ENCODE results near the gene RIMBP3C. TPM values are rescaled to one million over a fixed set of nuclear protein-coding genes. Genes with fewer than 3 reads are reported as not detected.
"Not testable (repeated sequence)": the region's sequence is repeated elsewhere in the genome, so short reads cannot be mapped to it uniquely, and the experiment has no call there.

The RIMBP3C gene
- total RNA-seq, 2 donors from 2014 or later = 0.25 to 0.33 TPM

DNA sequence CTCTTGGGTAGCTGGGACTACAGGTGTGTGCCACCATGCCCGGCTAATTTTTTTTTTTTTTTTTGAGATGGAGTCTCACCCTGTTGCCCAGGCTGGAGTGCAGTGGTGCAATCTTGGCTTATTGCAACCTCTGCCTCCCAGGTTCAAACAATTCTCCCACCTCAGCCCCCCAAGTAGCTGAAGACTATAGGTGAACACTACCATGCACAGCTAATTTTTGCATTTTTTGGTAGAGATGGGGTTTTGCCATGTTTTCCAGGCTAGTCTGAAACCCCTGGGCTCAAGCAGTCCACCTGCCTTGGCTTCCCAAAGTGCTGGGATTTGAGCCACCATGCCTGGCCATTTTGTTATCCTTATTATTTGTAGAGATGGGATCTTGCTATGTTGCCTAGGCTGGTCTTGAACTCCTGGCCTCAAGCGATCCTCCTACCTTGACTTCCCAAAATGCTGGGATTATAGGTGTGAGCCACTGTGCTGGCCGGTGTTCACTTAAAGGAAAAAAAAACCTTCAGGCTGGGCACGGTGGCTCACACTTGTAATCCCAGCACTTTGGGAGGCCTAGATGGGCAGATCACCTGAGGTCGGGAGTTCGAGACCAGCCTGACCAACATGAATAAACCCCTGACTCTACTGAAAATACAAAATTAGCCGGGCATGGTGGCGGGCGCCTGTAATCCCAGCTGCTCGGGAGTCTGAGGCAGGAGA, 29.9 kb upstream of the RIMBP3C start:
- H3K27ac Mint-ChIP-seq; H3K9me3 Mint-ChIP-seq; DNase-seq (ENCODE audit: low spot score in 2 of 2); ATAC-seq: not testable (repeated sequence)
- peaks cover 0 to 11% of the 10 kb centered on the region in 2 donors for H3K36me3 Mint-ChIP-seq

DNA sequence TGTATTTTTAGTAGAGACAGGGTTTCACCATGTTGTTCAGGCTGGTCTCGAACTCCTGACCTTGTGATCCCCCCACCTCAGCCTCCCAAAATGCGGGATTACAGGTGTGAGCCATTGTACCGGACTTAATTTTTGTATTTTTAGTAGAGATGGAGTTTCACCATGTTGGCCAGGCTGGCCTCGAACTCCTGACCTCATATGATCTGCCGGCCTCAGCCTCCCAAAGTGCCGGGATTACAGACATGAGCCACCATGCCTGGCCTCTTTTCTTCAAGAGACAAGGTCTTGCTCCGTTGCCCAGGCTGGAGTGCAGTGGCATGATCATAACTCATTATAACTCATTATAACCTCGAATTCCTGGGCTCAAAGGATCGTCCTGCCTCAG, 29.4 kb upstream of the RIMBP3C start:
- not testable (repeated sequence) for DNase-seq (ENCODE audit: low spot score in 2 of 2); H3K9me3 Mint-ChIP-seq; ATAC-seq
- H3K36me3 Mint-ChIP-seq = peaks cover 0 to 11% of the 10 kb centered on the region in 2 donors
- H3K27ac Mint-ChIP-seq = peak overlapping the region in 1 of 2 donors; percentile 41

- H3K27ac Mint-ChIP-seq = no peak overlapping the region
- no peak for ATAC-seq
- H3K36me3 Mint-ChIP-seq = peaks cover 0 to 11% of the 10 kb centered on the region in 2 donors
- DNase-seq (ENCODE audit: low spot score in 2 of 2) = no peak
- H3K9me3 Mint-ChIP-seq = no peaks in the 10 kb centered on the region
These were observed 28.2 kb upstream of the RIMBP3C start for GRCh38 chr22:21579474-21579851.

DNA sequence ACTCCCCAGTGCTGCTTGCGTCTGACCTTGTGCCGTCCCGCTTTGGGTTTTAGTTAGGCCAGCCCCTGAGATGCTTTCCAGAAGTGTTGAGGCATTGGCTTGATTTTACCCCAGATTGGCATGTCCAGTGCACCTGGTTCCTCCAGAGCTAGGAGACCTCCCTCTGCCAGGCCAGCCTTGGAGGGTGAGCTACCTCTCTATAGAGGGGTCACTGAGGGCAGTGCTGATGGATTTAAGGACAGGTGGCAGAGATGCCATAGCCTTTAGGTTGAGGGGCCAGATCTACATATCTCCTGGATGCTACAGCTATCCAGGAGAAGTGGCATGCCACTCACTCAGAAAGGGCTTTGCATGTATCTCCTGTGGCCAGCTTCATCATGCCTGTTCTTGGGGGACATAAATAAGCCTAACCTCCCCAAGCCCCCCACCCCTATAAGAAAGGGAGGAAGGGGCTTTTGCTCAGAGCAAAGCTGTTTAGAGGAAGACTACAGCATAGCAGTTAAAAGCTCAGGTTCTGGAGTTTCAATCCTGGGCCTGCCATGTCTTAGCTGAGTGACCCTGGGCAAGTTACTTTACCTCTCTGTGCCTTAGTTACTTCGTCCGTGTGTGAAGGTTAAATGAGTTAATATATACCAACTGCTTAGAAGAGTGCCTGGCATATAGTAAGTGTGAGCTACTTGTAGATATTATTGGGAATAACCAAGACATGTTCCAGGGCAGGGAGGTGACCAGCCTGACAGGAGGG, 22.7 kb upstream of the RIMBP3C start:
- ATAC-seq = no peak
- no peaks in the 10 kb centered on the region for H3K9me3 Mint-ChIP-seq

DNA sequence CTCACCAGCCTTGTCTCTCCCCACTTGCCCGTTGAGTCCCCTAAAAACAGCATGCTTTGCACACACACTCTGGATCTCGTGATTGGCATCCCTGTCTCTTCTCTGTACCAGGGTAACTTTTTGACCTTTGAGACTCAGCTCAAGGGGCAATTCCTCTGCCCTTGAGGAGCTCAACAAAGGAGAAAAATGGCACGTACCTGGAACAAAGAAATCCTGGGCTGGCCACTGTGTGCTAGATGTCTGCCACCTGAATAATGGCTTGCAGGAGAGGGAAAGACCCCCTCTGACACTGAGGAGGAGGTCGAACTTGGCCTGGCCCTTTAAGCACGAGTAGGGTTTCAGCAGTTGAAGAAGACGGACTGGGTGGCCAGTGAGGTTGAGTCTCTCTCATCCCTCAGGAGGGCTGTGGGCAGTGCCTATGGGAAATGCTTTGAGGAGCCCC, 22.1 kb upstream of the RIMBP3C start:
- ATAC-seq = no peak
- Mint-ChIP-seq H3K27ac (peak overlapping the region in 1 of 2 donors; percentile 92), H3K36me3 (peaks cover 14 to 31% of the 10 kb centered on the region in 2 donors), H3K9me3 (no peaks in the 10 kb centered on the region)
- no peak for DNase-seq (ENCODE audit: low spot score in 2 of 2)

More for the DNA sequence above, 22.7 kb upstream of the RIMBP3C start:
- H3K27ac Mint-ChIP-seq = peak overlapping the region in 1 of 2 donors; percentile 88
- peaks cover 10 to 31% of the 10 kb centered on the region in 2 donors for H3K36me3 Mint-ChIP-seq
- DNase-seq (ENCODE audit: low spot score in 2 of 2) = no peak

DNA sequence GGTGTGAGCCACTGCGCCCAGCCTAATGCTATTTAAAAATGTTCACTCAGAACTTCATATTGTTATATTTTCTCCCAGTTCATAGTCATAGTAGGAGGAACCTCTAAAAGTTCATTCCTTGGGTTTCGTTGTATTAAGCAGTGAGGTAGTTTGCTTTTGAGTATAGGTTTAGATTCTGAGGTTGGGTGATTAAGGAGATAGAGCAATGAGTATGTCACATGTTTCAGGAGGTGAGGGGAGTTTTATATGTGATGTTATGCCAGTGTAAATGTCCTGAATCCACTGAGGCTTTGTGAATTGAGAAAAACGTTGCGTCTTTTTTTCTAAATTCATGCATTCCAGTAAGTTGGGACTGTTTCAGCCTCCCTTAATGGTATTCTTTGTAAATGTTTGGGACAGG, 20.4 kb upstream of the RIMBP3C start:
- peak overlapping the region; percentile 85 to 97 for H3K27ac Mint-ChIP-seq
- H3K36me3 Mint-ChIP-seq = peaks cover 17 to 27% of the 10 kb centered on the region in 2 donors
- H3K9me3 Mint-ChIP-seq = no peaks in the 10 kb centered on the region
- ATAC-seq (peak; percentile 61 to 81), DNase-seq (ENCODE audit: low spot score in 2 of 2) (no peak)

DNA sequence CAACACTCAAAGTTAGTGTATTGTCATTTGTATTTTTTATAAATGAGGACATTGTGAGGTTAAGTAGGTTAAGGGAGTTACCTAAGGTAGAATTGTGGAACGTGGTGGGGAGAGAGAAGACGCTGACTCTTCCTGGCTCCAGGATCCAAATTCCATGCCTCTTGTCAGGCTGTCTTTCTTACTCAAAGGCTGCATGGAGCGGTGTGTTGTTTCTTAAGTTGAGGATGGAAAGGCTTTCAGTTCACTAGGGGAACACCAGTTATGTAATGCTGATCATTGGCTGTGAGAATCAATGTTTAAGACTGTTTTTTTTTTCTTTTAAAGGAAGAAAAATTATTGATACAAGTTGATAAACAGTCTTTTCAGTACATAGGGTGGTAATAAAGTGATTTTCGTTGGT, 19.1 kb upstream of the RIMBP3C start:
- no peak for ATAC-seq
- no peaks in the 10 kb centered on the region for H3K9me3 Mint-ChIP-seq
- peaks cover 17 to 27% of the 10 kb centered on the region in 2 donors for H3K36me3 Mint-ChIP-seq
- no peak for DNase-seq (ENCODE audit: low spot score in 2 of 2)
- peak overlapping the region; percentile 93 to 99 for H3K27ac Mint-ChIP-seq

- no peaks in the 10 kb centered on the region for H3K9me3 Mint-ChIP-seq
- peak overlapping the region; percentile 93 to 99 for H3K27ac Mint-ChIP-seq
- ATAC-seq = no peak
- peaks cover 17 to 27% of the 10 kb centered on the region in 2 donors for H3K36me3 Mint-ChIP-seq
- no peak for DNase-seq (ENCODE audit: low spot score in 2 of 2)
These were observed 18.4 kb upstream of the RIMBP3C start for GRCh38 chr22:21569459-21570170.

- DNase-seq (ENCODE audit: low spot score in 2 of 2); ATAC-seq; H3K9me3 Mint-ChIP-seq: not testable (repeated sequence)
- Mint-ChIP-seq H3K36me3 (peaks cover 17 to 27% of the 10 kb centered on the region in 2 donors), H3K27ac (peak overlapping the region; percentile 93 to 99)
These were observed 17.8 kb upstream of the RIMBP3C start for GRCh38 chr22:21569076-21569427.

- peak in 1 of 2 donors; percentile 21 for ATAC-seq
- peak in 1 of 2 donors; percentile 26 for DNase-seq (ENCODE audit: low spot score in 2 of 2)
- H3K36me3 Mint-ChIP-seq = peaks cover 17 to 27% of the 10 kb centered on the region in 2 donors
- peak overlapping the region; percentile 93 to 99 for H3K27ac Mint-ChIP-seq
- no peaks in the 10 kb centered on the region for H3K9me3 Mint-ChIP-seq
These were observed 17.2 kb upstream of the RIMBP3C start for GRCh38 chr22:21568347-21569075.

GRCh38 chr22:21567456-21568346, 16.4 kb upstream of the RIMBP3C start, which contains the start of gene UBE2L3:
Gene UBE2L3 (plus strand): TSS chr22:21567714. CDS start chr22:21567745, 31 bp downstream.
- ATAC-seq (peak; percentile 41 to 85), DNase-seq (ENCODE audit: low spot score in 2 of 2) (peak; percentile 85 to 90)
- H3K9me3 Mint-ChIP-seq = no peaks in the 10 kb centered on the region
- H3K36me3 Mint-ChIP-seq = peaks cover 12 to 22% of the 10 kb centered on the region in 2 donors
- peak within 1 kb of the TSS; percentile 93 to 99 for H3K27ac Mint-ChIP-seq

- Mint-ChIP-seq H3K36me3 (peaks cover 7 to 11% of the 10 kb centered on the region in 2 donors), H3K9me3 (no peaks in the 10 kb centered on the region), H3K27ac (no peak overlapping the region)
- no peak for DNase-seq (ENCODE audit: low spot score in 2 of 2)
- no peak for ATAC-seq
These were observed 13.2 kb upstream of the RIMBP3C start for GRCh38 chr22:21564411-21564810.

GRCh38 chr22:21563912-21564311, 12.7 kb upstream of the RIMBP3C start:
- Mint-ChIP-seq H3K9me3 (no peaks in the 10 kb centered on the region), H3K27ac (no peak overlapping the region), H3K36me3 (peaks cover 6 to 7% of the 10 kb centered on the region in 2 donors)
- ATAC-seq = no peak
- no peak for DNase-seq (ENCODE audit: low spot score in 2 of 2)

- DNase-seq (ENCODE audit: low spot score in 2 of 2); H3K9me3 Mint-ChIP-seq; H3K27ac Mint-ChIP-seq; H3K36me3 Mint-ChIP-seq; ATAC-seq: not testable (repeated sequence)
These were observed 9.4 kb upstream of the RIMBP3C start for GRCh38 chr22:21560657-21561056.

DNA sequence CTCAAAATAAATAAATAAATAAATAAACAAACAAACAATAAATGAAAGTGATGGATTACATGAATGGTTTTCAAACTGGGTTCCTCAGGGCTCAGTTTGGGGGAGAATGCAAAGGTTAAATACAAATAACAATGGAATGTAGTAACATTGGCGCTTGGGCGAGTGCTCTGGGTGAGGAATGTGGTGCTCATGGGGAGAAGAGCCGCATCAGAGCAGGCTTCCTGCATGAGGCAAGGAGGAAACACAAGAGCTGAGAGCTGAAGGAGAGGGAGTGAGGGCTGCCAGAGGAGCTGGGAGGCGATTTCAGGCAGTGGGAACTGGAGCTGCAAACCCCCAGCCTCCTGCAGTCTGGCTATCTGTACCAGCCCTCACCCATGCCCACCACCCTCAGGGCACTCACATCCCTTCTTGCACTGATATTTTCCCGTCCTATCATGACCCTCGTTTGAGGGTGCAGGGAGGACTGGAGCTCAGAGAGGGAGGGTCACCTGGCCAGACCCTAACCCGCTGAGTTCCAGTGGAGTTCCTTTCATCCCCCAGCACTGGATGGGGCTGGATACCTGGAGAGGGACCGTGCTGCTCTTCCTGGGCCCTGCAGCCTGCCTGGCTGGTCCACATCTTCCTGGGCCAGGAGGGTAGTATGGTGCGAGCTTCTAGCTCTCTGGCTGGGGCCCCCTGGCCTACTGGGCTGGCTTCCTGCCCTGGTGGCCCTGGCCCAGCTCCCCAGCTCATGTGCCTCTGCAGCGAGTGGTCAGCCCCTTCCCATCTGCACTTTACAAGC, 8.3 kb upstream of the RIMBP3C start:
- not testable (repeated sequence) for H3K27ac Mint-ChIP-seq; H3K9me3 Mint-ChIP-seq; DNase-seq (ENCODE audit: low spot score in 2 of 2); H3K36me3 Mint-ChIP-seq; ATAC-seq

All from activated naive CD4-positive, alpha-beta T cell treated with anti-CD3 and anti-CD28 coated beads, Interleukin-2, amount 50 U/mL, for 72 hours (primary cell).